Caki2 (cell line): ENCODE measurements around the gene ASIC1. TPM values are rescaled to one million over a fixed set of nuclear protein-coding genes. Genes with fewer than 3 reads are reported as not detected.
A peak's percentile ranks its signal among the peaks of the same experiment; 100 is the strongest.
"Not testable (repeated sequence)": the region's sequence is repeated elsewhere in the genome, so short reads cannot be mapped to it uniquely, and the experiment has no call there.

ENCODE experiments used
- DNase-seq: peaks from one replicate; pipeline ENCODE4 v3.0.0-alpha.2; 2015; ENCODE audit warnings: low read depth
- in situ Hi-C: cut with HindIII; loops from 2 replicates; pipeline ENCODE4 v1.10.0; 2016; ENCODE audit warnings: low sequenced_read_pairs, low pct_unique_long_range_greater_than_20kb, mixed read lengths
- total RNA-seq: library from RNA; depleted of rRNA; stranded (reverse); fragments of >200 nt; shearing (Covaris generic); gene quantifications from 2 replicates; pipeline ENCODE4 v1.2.3, GENCODE V29; 2014; ENCODE audit warnings: low replicate concordance; rRNA removed

ASIC1 gene
- total RNA-seq = 0.74 and 5.8 TPM in 2 replicates

DNA sequence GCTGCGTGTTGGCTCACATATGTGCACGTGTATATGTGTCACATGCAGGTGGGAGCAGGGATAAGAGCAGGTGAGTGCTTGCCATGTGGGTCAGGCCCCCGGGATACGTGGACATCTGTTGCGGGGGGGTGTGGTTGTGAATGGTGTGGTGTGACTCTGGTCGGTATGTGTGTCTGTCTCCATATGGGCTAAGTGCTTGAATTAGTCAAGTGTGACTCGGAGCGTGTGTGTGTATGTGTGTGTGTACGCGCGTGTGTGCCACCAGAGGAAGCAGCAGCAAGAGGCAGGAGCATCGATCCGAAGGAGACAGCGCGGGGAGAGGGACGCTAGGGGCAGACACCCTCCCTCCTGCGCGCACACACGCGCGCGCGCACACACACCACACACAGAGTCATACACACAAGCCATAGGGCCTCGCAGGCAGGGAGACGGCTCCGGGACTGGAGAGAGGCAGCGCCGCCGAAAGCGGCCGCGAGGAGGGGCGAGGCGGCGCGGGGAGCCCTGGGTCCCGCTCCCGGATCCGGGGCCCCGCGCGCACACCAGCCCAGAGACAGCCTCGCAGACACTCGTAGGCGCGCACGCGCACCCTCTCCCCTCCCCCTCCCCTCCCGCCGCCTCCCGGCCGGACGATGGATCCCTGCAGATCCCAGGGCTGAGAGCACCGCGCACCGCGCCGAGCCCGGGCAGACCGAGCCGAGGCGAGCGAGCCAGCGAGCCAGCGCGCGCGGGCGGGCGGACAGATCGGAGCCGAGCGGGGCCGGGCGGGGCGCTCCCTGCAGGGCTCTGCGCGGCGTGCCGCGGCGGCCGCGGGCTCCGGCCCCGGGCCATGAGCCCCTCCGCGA is at the start of gene ASIC1:
ASIC1 (plus strand) TSS at position 597 of the 842 bp plus-strand sequence. CDS start 1,171 bp downstream, outside the sequence.
- DNase-seq = peak; percentile 71
- in situ Hi-C loops = loop anchor here (25.0 kb wide), 1 partner anchor 95 kb away; the partner anchor contains the start of genes AQP2, AQP5 and AQP6

DNA sequence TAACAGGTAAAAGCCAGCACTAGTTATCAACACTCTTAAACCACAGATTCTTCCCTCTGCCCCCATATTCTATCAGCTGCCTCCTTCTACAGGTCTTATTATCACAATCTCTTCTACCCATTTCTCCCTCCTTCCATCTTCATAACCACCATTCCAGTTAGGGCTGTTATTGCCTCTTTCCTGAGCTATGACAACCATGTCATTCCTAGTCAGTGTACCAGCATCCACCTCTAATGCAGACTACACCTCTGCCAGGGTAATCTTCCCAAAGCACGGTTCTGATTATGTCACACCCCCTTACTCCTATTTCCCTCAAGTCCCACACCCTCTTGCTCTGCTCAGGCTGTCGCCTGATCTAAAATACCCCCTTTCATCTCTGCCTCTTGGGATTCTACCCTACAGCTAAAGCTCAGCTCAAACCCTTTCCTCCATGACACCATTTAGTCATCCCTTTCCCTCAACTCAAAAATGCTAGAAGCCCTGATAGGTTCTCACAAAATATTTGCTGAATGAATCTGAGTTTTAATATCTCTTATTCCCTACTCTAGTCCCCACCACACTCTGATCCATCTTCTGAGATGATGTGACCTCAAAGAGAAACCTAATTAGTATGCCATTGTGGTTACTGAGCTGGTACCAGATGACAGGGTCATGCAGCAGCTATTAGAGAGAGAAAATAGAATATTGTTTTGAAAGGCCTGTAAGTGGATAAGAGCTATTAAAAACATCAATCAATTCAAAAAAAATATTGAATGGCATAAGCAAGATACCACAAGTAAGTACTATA is 43.8 kb upstream of the ASIC1 start:
- in situ Hi-C loops = no loop called here
- no peak for DNase-seq

GRCh38 chr12:50014342-50014741 is 43.1 kb upstream of the ASIC1 start:
- DNase-seq = no peak
- in situ Hi-C loops = no loop called here

DNA sequence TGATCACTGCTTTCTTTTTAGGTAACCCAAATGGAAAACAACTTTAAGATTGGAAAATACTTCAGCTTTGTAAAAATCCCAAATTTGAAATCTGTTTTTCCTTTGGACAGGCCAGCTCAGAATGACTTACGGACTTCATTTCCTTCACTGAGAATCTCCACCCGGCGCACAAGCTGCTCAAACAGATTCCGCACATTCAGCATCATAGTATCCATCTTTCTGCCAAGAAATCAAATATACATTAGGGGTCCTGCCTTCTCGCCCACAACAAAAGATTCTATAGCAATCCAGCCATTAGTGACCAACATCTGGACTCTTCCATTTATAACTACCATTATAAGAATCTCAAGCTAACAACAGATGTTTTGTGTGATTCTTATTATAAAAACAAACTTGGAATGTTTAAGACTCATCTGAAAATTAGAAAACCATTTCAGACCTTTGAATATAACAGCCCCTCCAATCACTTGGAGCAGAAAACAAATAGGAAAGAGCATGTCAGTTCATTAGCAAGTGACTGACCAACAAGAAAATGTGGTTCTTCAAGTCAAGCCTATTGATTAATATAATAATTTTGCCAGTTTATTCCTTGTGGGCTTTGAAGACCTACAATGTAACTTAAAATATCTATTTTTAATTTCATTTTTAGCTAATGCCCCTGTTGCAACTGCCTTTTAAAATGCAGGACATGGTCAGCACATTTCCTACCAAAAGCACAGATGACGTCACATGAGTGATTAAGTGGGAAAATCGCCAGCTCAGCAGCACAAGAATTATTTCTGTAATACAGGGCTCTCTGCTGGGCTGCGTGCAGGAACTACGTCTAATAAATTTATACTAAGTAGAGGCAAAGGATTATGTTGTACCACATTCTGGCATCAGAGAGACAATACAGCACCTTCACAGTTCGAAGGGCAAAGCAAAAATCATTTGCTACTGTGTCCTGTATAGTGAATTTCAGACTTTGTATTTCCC is 40.6 kb upstream of the ASIC1 start:
- no peak for DNase-seq
- in situ Hi-C loops = no loop called here

DNA sequence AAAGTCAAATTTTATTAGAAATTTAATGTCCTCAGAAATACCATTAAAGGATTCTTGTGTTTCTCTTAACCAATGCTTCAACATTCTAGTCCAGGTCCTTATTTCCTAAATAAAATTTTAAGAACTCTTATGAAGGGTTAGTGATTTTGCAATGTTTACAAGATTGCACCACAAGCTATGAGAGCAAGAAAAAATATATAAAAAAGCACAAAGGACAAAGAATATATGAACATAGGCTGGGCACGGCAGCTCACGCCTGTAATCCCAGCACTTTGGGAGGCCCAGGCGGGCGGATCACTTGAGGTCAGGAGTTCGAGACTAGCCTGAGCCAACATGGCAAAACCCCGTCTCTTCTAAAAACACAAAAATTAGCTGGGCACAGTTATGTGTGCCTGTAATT is 39.8 kb upstream of the ASIC1 start:
- no peak for DNase-seq
- in situ Hi-C loops = no loop called here

DNA sequence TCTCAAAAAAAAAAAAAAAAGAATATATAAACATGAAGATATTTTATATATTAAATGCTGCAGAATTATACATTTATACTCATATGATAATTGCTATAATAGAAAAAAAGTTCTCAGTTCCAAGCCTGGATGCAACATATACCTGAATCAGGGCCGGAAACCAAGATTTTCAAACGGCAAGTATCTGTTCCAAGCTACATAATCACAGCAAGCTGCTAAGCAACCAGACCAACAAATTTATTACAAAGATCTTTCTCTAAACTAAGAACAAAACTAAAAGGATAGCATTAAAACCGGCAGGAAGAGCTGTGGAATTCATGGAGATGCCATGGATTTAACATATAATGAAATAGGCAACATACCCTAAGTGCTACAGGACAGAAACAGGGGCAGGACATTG is 39.2 kb upstream of the ASIC1 start:
- in situ Hi-C loops = no loop called here
- DNase-seq = no peak

DNA sequence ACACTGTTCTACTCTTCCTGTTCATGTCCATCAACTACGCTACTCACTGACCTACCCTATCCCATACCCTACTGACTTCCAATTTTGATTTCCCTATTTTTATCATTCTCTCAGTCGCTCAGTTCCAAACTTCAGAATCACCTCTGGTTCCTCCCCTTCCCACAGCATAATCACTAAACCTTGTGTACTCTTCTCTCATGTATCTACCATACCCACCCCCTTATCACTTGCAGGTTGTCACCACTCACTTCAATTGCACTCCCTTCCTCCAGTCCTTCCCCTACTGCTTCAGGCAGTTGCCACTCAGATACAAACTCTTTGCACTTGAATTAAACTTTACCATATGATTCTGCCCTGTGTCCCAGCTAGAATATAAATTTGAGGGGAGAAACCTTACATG is 38.4 kb upstream of the ASIC1 start:
- in situ Hi-C loops = no loop called here
- DNase-seq = no peak

DNA sequence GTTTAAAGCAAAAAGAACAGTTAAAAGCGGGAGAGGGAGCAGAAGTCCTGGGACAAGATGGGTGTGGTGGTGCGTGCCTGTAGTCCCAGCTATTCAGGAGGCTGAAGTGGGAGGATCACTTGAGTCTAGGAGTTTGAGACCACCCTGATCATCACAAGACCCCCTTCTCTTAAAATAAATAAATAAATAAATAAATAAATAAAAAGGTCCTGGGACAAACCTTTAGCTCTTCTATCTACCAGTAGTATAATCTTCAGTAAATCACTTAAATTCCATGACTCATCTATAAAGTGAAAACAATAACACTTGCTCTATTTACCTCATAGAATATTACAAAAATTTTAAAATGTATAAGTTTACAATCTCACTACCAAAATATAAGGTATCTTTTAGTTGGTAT is 37.9 kb upstream of the ASIC1 start:
- in situ Hi-C loops = no loop called here
- DNase-seq = no peak

DNA sequence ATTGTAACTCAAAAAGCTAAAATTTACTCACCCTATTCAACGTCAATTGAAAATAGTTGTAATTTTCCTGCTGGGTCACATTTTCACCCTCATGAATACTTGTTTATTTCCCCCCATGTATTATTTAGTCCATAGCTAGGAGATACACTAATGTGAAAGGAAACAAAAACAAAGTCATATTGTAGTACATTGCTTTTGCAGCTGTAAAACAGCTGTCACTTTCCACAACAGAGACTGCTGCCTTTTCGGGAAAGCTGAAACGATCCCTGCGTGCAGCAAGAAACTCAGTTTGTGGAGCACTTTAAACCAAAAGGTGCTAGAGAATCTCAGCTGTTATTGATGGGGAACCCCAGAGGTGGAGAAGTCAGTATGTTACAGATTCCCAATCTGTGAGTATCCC is 36.4 kb upstream of the ASIC1 start:
- DNase-seq = no peak
- in situ Hi-C loops = no loop called here

DNA sequence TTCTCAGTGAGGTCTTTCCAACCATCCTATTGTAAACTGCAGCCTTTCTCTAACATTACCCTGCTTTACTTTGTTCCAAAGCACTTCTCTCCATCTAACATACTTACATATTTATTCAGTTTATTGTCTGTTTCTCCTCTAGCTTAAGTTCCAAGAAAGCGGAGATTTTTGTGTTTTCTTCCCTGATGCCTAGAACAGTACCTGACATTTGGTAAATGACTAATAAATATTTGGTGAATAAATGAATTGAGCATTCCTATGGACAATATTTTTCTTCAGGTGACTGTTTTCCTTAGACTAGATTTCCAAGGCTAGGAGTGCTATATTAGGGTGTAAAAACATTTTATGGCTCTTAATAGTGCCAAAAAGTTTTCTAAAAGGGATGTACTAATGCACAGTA is 34.5 kb upstream of the ASIC1 start:
- in situ Hi-C loops = no loop called here

GRCh38 chr12:50024227-50024626 is 33.2 kb upstream of the ASIC1 start:
- DNase-seq = no peak

More for the DNA sequence above, 34.5 kb upstream of the ASIC1 start:
- DNase-seq = no peak

GRCh38 chr12:50024805-50025186 is 32.6 kb upstream of the ASIC1 start:
- in situ Hi-C loops = no loop called here
- DNase-seq = peak; percentile 51

More at GRCh38 chr12:50024227-50024626, 33.2 kb upstream of the ASIC1 start:
- in situ Hi-C loops = no loop called here

GRCh38 chr12:50025187-50026059 is 32.0 kb upstream of the ASIC1 start, which contains the start of gene RACGAP1:
TSS of gene RACGAP1 (minus strand) at chr12:50025494. CDS start at chr12:50016715, 8,779 bp downstream.
- in situ Hi-C loops = no loop called here
- peak; percentile 99 for DNase-seq

DNA sequence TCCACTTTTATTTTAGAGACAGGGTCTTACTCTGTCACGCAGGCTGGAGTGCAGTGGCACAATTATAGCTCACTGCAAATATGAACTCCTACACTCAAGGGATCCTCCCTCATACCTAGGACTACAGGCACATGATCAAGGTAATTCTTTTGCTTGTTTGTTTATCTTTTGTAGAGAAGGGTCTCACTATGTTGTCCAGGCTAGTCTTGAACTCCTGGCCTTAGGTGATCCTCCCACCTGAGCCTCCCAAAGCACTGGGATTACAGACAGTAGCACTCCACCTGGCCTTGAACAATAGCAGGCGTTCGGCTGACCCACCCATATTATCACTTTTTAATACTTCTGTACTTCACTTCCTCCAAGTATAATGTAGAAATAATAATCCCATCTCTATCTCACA is 30.7 kb upstream of the ASIC1 start:
- in situ Hi-C loops = no loop called here
- DNase-seq = no peak

GRCh38 chr12:50030449-50030848 is 26.9 kb upstream of the ASIC1 start:
- DNase-seq, in situ Hi-C loops: not testable (repeated sequence)

GRCh38 chr12:50032515-50032853 is 24.9 kb upstream of the ASIC1 start:
- no peak for DNase-seq
- in situ Hi-C loops = no loop called here

GRCh38 chr12:50032854-50033581 is 24.4 kb upstream of the ASIC1 start:
- no peak for DNase-seq
- in situ Hi-C loops = no loop called here
